PC-9 (cell line): ENCODE results near the gene PRKG1. TPM values are rescaled to one million over a fixed set of nuclear protein-coding genes. Genes with fewer than 3 reads are reported as not detected.

Source experiments
- BruUV-seq: library from RNA; stranded (reverse); fragments of 400-500 nt; replicated peaks from 2 replicates; lab custom pipeline; 2021; lab: Mats Ljungman, UMichigan
- CTCF ChIA-PET: fragments of 300-600 bp; sonication (Branson Sonifier 250); formaldehyde crosslinking; loops from one replicate; lab custom pipeline; 2022; ENCODE audit warnings: antibody characterized with exemption; lab: Charles Lee
- POLR2A ChIA-PET: fragments of 300-600 bp; sonication (Branson Sonifier 250); formaldehyde crosslinking; loops from one replicate; lab custom pipeline; 2022; ENCODE audit warnings: antibody characterized with exemption; ENCODE audit not compliant: unreplicated experiment; lab: Charles Lee
- DNase-seq, 2 experiments: peaks; one replicate each; pipeline versions ENCODE4 v3.0.0 to v3.0.0-alpha.2; 2015 to 2022; ENCODE audit warnings: mixed read lengths in 1 of 2
- H2AFZ ChIP-seq: fragments of 200-600 bp; sonication (generic); 2 replicates; pipeline ENCODE4 v1.8.1; 2017; ENCODE audit warnings: antibody characterized with exemption
- H3F3A ChIP-seq: fragments of 200-600 bp; sonication (generic); 2 replicates; pipeline ENCODE4 v1.8.1; 2017; ENCODE audit warnings: antibody characterized with exemption, mild to moderate bottlenecking, low read depth; ENCODE audit not compliant: insufficient read depth
- H3K27ac ChIP-seq: fragments of 200-600 bp; sonication (generic); 2 replicates; pipeline ENCODE4 v1.6.1; 2016; ENCODE audit warnings: mixed run types
- H3K27me3 ChIP-seq: fragments of 200-600 bp; sonication (generic); 2 replicates; pipeline ENCODE4 v1.6.1; 2016; ENCODE audit warnings: low read depth, mixed run types; ENCODE audit not compliant: insufficient read depth
- H3K36me3 ChIP-seq: fragments of 200-600 bp; sonication (generic); 2 replicates; pipeline ENCODE4 v1.6.1; 2016; ENCODE audit warnings: low read depth, mixed run types
- H3K4me1 ChIP-seq: fragments of 200-600 bp; sonication (generic); replicated peaks from 2 replicates; pipeline ENCODE4 v1.6.1; 2016; ENCODE audit warnings: mixed run types; ENCODE audit not compliant: insufficient read depth
- H3K4me2 ChIP-seq: fragments of 200-600 bp; sonication (generic); 2 replicates; pipeline ENCODE4 v1.6.1; 2017; ENCODE audit warnings: mixed run types
- H3K4me3 ChIP-seq: fragments of 200-600 bp; sonication (generic); 2 replicates; pipeline ENCODE4 v1.6.1; 2016; ENCODE audit warnings: mixed run types
- H3K79me2 ChIP-seq: fragments of 200-600 bp; sonication (generic); 2 replicates; pipeline ENCODE4 v1.6.1; 2017; ENCODE audit warnings: low read depth, mixed run types
- H3K9me2 ChIP-seq: fragments of 200-600 bp; sonication (generic); 2 replicates; pipeline ENCODE4 v1.8.1; 2017; ENCODE audit warnings: mild to moderate bottlenecking; ENCODE audit not compliant: insufficient read depth
- H3K9me3 ChIP-seq: fragments of 200-600 bp; sonication (generic); 2 replicates; pipeline ENCODE4 v1.8.1; 2016; ENCODE audit warnings: low read depth; ENCODE audit not compliant: insufficient read depth
- H4K20me1 ChIP-seq: fragments of 200-600 bp; sonication (generic); 2 replicates; pipeline ENCODE4 v1.8.1; 2017; ENCODE audit not compliant: insufficient read depth
- EZH2 ChIP-seq: fragments of 200-600 bp; sonication (generic); IDR thresholded peaks from 2 replicates; pipeline ENCODE4 v1.8.0; 2017; ENCODE audit warnings: antibody characterized with exemption, low read depth
- intact Hi-C: fragments of 100-400 bp; cut with micrococcal nuclease; formaldehyde crosslinking; loops from one replicate; pipeline ENCODE4 v1.10.0; 2022; ENCODE audit not compliant: unreplicated experiment
- total RNA-seq: library from RNA; stranded (reverse); gene quantifications from 2 replicates; pipeline ENCODE4 v1.2.3, GENCODE V29; 2021
- TF ChIP-seq, protein P1 (sequence below): fragments of 200-600 bp; sonication (generic); conservative IDR thresholded peaks from 2 replicates; pipeline ENCODE4 v1.6.1; 2017; ENCODE audit warnings: mixed run types, antibody characterized with exemption, mild to moderate bottlenecking, moderate library complexity

PRKG1 gene
- total RNA-seq, 1 experiment from 2014 or later, result 0.70 TPM

DNA sequence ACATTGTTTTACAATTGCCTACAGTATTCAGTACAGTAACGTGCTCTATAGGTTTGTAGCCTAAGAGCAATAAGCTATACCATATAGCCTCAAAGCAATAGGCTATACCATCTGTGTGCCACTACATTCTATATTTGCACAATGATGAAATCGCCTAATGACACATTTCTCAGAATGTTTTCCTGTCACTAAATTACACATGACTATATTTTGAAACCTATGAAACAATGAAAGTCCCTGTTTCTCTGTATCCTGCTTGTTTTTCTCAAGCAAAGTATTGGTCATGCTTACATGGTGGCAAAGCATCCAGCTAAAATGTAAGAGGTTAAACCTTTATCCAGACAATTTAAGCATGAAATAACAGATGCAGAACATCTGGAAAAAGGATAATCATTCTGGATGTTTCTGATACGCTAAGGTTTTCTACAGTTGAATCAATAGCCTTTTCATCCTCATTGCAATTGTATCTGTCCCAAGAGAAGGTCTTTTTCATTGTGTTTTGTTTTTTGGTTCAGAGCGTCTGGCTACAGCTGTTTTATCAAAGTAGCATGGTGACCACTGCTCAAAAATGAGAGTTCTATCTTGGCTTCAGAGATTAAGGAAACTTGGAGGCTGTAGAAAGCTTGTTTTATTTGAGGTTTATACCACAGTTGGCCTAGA is 543.4 kb downstream of the PRKG1 start:
- BruUV-seq, result no TSS peak
- Histone ChIP-seq H4K20me1 (no peaks in the 10 kb centered on the region), H3K36me3 (no peaks in the 10 kb centered on the region), H3K4me3 (no peak overlapping the region), H3K4me1 (no peaks in the 10 kb centered on the region), H3K27me3 (no peaks in the 10 kb centered on the region), H3K9me3 (no peaks in the 10 kb centered on the region), H3F3A (no peaks in the 10 kb centered on the region), H3K27ac (no peak overlapping the region), H3K9me2 (no peaks in the 10 kb centered on the region), H2AFZ (no peak overlapping the region), H3K79me2 (no peaks in the 10 kb centered on the region), H3K4me2 (no peak overlapping the region)
- TF ChIP-seq, protein P1, sequence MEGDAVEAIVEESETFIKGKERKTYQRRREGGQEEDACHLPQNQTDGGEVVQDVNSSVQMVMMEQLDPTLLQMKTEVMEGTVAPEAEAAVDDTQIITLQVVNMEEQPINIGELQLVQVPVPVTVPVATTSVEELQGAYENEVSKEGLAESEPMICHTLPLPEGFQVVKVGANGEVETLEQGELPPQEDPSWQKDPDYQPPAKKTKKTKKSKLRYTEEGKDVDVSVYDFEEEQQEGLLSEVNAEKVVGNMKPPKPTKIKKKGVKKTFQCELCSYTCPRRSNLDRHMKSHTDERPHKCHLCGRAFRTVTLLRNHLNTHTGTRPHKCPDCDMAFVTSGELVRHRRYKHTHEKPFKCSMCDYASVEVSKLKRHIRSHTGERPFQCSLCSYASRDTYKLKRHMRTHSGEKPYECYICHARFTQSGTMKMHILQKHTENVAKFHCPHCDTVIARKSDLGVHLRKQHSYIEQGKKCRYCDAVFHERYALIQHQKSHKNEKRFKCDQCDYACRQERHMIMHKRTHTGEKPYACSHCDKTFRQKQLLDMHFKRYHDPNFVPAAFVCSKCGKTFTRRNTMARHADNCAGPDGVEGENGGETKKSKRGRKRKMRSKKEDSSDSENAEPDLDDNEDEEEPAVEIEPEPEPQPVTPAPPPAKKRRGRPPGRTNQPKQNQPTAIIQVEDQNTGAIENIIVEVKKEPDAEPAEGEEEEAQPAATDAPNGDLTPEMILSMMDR, result no peak
- TF ChIP-seq EZH2, result no peak
- DNase-seq, result no peak
- intact Hi-C loops, result no loop called here
- ChIA-PET CTCF (no interaction called here), POLR2A (no interaction called here)

DNA sequence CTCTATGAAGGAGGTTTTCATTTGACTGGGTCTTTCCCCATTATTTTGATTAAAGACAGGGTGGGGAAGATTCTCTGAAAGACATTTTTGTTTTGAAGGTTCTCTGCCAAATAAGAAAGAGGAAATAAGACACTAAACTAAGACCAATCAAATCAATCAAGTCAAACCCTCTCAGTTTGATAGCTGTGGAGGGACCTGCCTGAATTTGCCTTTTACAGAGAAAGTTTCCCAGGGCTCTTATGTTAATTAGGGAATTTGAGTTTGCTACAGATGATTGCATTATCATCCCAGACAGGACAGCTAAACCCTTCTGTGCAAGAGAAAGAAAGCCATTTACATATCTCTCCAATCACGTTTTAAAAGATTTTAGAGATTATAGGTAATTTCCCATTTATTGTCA is 545.1 kb downstream of the PRKG1 start:
- Histone ChIP-seq H4K20me1 (no peaks in the 10 kb centered on the region), H3K9me3 (no peaks in the 10 kb centered on the region), H3K79me2 (no peaks in the 10 kb centered on the region), H3K4me2 (no peak overlapping the region), H3F3A (no peaks in the 10 kb centered on the region), H3K27ac (no peak overlapping the region), H2AFZ (no peak overlapping the region), H3K27me3 (no peaks in the 10 kb centered on the region), H3K9me2 (no peaks in the 10 kb centered on the region), H3K4me3 (no peak overlapping the region), H3K36me3 (no peaks in the 10 kb centered on the region), H3K4me1 (no peaks in the 10 kb centered on the region)
- no peak for TF ChIP-seq EZH2
- TF ChIP-seq, protein P1, result no peak
- intact Hi-C loops, result no loop called here
- BruUV-seq, result no TSS peak
- CTCF ChIA-PET, result no interaction called here
- DNase-seq, result no peak
- POLR2A ChIA-PET, result no interaction called here

DNA sequence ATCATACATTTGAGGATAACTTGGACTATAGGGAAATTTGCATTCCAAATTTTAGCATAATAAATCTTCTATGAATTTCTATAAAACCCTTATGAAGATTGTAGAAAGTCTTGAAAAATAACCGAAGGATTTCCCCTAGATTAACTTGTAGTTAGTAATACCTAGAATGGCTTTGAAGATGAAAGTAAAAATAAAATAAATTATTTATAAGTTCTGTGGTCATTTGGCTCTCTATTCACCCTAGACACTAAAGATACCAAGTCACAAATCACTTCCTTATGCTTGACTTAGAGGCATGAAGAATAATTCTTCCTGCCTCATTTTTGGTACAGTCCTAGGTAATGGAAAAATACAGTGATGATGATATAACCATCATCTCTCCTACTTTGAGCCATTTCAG is 545.8 kb downstream of the PRKG1 start:
- intact Hi-C loops, result no loop called here
- Histone ChIP-seq H3F3A (no peaks in the 10 kb centered on the region), H3K4me3 (no peak overlapping the region), H3K4me1 (no peaks in the 10 kb centered on the region), H3K4me2 (no peak overlapping the region), H3K79me2 (no peaks in the 10 kb centered on the region), H4K20me1 (no peaks in the 10 kb centered on the region), H2AFZ (no peak overlapping the region), H3K36me3 (no peaks in the 10 kb centered on the region), H3K27ac (no peak overlapping the region), H3K27me3 (no peaks in the 10 kb centered on the region), H3K9me2 (no peaks in the 10 kb centered on the region), H3K9me3 (no peaks in the 10 kb centered on the region)
- no peak for DNase-seq
- no TSS peak for BruUV-seq
- ChIA-PET CTCF (no interaction called here), POLR2A (no interaction called here)
- TF ChIP-seq, protein P1, result no peak
- TF ChIP-seq EZH2, result no peak
